Measurements from ENCODE around the gene RBKS. TPM values are rescaled to one million over a fixed set of nuclear protein-coding genes. Genes with fewer than 3 reads are reported as not detected.

RBKS gene
- total and polyA plus RNA-seq, 2 of the 8 experiments (the other 6 are each of a cell fraction or from before 2014, with no cell fraction given) = 1.1 to 1.5 TPM

- H3K4me3 ChIP-seq (ENCODE audit: extremely low read depth in 1 of 4, insufficient read depth in 2 of 4, low read depth in 3 of 4, low read length in 4 of 4) = no peak overlapping the region
- H3K4ac ChIP-seq (replicated peaks; ENCODE audit: insufficient read length, low read depth, low read length) = no peak overlapping the region
- no peak overlapping the region for H2BK12ac ChIP-seq (ENCODE audit: low read depth, low read length)
- no peak overlapping the region for H2BK120ac ChIP-seq (replicated peaks; ENCODE audit: low read depth, low read length)
- no peak overlapping the region for H4K8ac ChIP-seq (ENCODE audit: extremely low read depth, insufficient read depth, low read length)
- H2AFZ ChIP-seq (ENCODE audit: low read length) = no peak overlapping the region
- H3K79me1 ChIP-seq (ENCODE audit: low read depth, low read length) = no peaks in the 10 kb centered on the region
- H3K18ac ChIP-seq (ENCODE audit: extremely low read depth, low read length) = no peak overlapping the region
- H2AK5ac ChIP-seq (ENCODE audit: low read depth, low read length) = no peak overlapping the region
- WGBS, 2 experiments (ENCODE audit: extremely low coverage in 1 of 2, insufficient coverage in 1 of 2, insufficient read length in 1 of 2, insufficient replicate concordance in 2 of 2, low coverage in 1 of 2, low lambda C conversion rate in 2 of 2, missing lambda C conversion rate in 1 of 2) = 90% methylated on average over 3 of the region's 3 CpGs; no CpG with 5 or more reads in 1 of the 2 experiments
- no peak overlapping the region for H4K5ac ChIP-seq (ENCODE audit: insufficient read length, low read depth, low read length)
- FAIRE-seq = no peak
- no peak overlapping the region for H3K14ac ChIP-seq (ENCODE audit: insufficient read length)
- ChIA-PET CTCF (ENCODE audit: partially characterized antibody) (interaction anchor here (1.7 to 1.9 kb wide), 2 partner anchors 10 to 106 kb away, joined by 5 read pairs; no protein-coding TSS in a partner anchor), POLR2A (ENCODE audit: partially characterized antibody) (no interaction called here)
- TF ChIP-seq POU5F1 (IDR thresholded peaks at IDR 0.05; ENCODE audit: low read depth, low read length) (no peak), CTCF (IDR thresholded peaks at IDR 0.05; ENCODE audit: control extremely low read depth in 1 of 3, insufficient read depth in 1 of 3, low read depth in 1 of 3, low read length in 3 of 3) (no peak), CHD2 (IDR thresholded peaks at IDR 0.05; ENCODE audit: low read length) (no peak), RNF2 (IDR thresholded peaks at IDR 0.05; ENCODE audit: borderline replicate concordance, low read depth, low read length, missing control alignments, poor library complexity, severe bottlenecking) (no peak), SUZ12 (IDR thresholded peaks at IDR 0.05; ENCODE audit: low read length) (no peak), RAD21 (IDR thresholded peaks at IDR 0.05 in 1 of 2, conservative IDR thresholded peaks at IDR 0.05 in 1 of 2; ENCODE audit: low read depth in 2 of 2, low read length in 2 of 2) (no peak), MAFK (IDR thresholded peaks at IDR 0.05; ENCODE audit: low read depth, low read length) (no peak), CTBP2 (IDR thresholded peaks at IDR 0.05; ENCODE audit: borderline replicate concordance, insufficient read depth, insufficient read length, low read length) (no peak), SIN3A (conservative IDR thresholded peaks at IDR 0.05 in 1 of 2, IDR thresholded peaks at IDR 0.05 in 1 of 2; ENCODE audit: low read depth in 1 of 2, low read length in 2 of 2) (no peak), JUND (IDR thresholded peaks at IDR 0.05; ENCODE audit: low read length) (no peak)
- H3K9me3 ChIP-seq (ENCODE audit: insufficient read depth in 2 of 2, low read depth in 1 of 2, low read length in 1 of 2) = 0 out of 4 replicates have a peak, but pooled peaks cover 0 to under 1% of the 10 kb centered on the region in 2 experiments
- H3K23ac ChIP-seq (ENCODE audit: insufficient read length) = no peak overlapping the region
- H4K91ac ChIP-seq (replicated peaks; ENCODE audit: insufficient read length, low read length) = no peak overlapping the region
- no peak overlapping the region for H3K9ac ChIP-seq (replicated peaks in 1 of 4; ENCODE audit: extremely low read depth in 1 of 4, low read depth in 3 of 4, low read length in 3 of 4)
- no peak overlapping the region for H2BK20ac ChIP-seq (ENCODE audit: low read length)
- H2BK5ac ChIP-seq (ENCODE audit: low read depth, low read length) = no peak overlapping the region
- H3K4me1 ChIP-seq (replicated peaks in 1 of 4; ENCODE audit: control insufficient read depth in 3 of 4, insufficient read depth in 4 of 4, low read length in 3 of 4) = no peaks in the 10 kb centered on the region; a peak in 1 of 7 replicates
- no peaks in the 10 kb centered on the region for H3K36me3 ChIP-seq (ENCODE audit: control insufficient read depth in 2 of 4, insufficient read depth in 4 of 4, low read length in 3 of 4)
- H3K27me3 ChIP-seq (replicated peaks in 1 of 4; ENCODE audit: control insufficient read depth in 3 of 4, extremely low read depth in 1 of 4, insufficient read depth in 3 of 4, low read length in 3 of 4) = no peaks in the 10 kb centered on the region
- H4K20me1 ChIP-seq (replicated peaks in 1 of 2; ENCODE audit: control insufficient read depth in 1 of 2, insufficient read depth in 2 of 2, low read length in 2 of 2) = no peaks in the 10 kb centered on the region
- H3K27ac ChIP-seq (ENCODE audit: low read depth, low read length) = no peak overlapping the region
- no peak overlapping the region for H3K4me2 ChIP-seq (ENCODE audit: insufficient read depth in 1 of 2, low read depth in 2 of 2, low read length in 2 of 2)
- H3K56ac ChIP-seq (replicated peaks; ENCODE audit: insufficient read length, low read depth, low read length) = no peak overlapping the region
- H2BK15ac ChIP-seq (ENCODE audit: low read length) = no peak overlapping the region
- no peaks in the 10 kb centered on the region for H3K79me2 ChIP-seq (ENCODE audit: control insufficient read depth in 1 of 2, insufficient read depth in 2 of 2, low read length in 2 of 2)
- no peak for DNase-seq (ENCODE audit: low read depth in 1 of 2, low spot score in 2 of 2)
- no peaks in the 10 kb centered on the region for H3K23me2 ChIP-seq (ENCODE audit: low read depth, low read length)
These were observed 60.4 kb downstream of the RBKS start for GRCh38 chr2:27829791-27830190.

Measured in H1 (cell line).